HG03159 (cell line): Measurements from ENCODE around the gene LRRC31.

Experiments used
- ATAC-seq: cut with Tn5 transposase; IDR thresholded peaks from one replicate; pipeline ENCODE4 v1.9.1; 2021; ENCODE audit warnings: mild to moderate bottlenecking, moderate library complexity; ENCODE audit not compliant: unreplicated experiment

LRRC31 gene

GRCh38 chr3:169864270-169864669, 5.5 kb downstream of the LRRC31 start:
- ATAC-seq: no peak

DNA sequence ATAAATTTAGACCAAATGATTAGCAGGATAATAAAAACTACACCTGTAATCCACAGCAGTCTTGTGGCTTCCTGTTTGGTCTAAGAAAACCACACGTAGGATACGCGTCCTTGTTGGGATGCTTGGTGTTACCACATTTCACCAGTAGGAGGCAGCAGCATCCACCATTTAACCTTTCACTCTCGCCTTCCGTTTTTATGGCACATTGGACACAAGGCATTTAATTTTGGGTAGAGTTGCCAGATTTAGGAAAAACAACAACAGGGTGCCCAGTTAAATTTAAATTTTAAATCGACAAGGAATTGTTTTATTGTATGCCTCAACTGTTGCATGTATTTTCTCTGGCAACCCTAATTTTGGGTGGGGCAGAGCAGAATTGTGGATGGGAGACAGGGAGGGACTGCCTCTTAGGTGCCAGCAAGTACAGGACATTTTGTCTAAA, 6.3 kb downstream of the LRRC31 start:
- ATAC-seq: peak; percentile 48

DNA sequence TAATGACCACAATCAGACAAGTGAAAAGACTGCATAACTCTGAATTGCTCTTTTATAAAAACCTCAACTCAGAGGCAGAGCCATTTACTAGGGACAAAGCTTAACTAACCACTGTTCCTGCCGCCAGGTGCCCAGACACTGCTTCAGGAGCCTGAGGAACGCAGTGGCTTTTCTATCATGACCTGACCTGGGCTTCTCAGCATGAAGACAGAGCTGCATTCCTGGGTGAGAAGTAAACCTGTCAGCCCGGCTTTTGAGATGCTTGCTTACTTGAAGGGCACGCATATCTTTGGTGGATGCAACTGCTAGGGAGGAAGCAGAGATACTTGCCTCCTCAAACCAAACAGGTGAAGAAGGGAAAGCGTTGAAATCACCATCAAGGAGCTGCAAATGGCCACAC, 7.9 kb downstream of the LRRC31 start:
- ATAC-seq: no peak

GRCh38 chr3:169857811-169858210, 11.9 kb downstream of the LRRC31 start:
- ATAC-seq: no peak

- no peak for ATAC-seq
Observed at GRCh38 chr3:169855514-169855913, 14.2 kb downstream of the LRRC31 start.

DNA sequence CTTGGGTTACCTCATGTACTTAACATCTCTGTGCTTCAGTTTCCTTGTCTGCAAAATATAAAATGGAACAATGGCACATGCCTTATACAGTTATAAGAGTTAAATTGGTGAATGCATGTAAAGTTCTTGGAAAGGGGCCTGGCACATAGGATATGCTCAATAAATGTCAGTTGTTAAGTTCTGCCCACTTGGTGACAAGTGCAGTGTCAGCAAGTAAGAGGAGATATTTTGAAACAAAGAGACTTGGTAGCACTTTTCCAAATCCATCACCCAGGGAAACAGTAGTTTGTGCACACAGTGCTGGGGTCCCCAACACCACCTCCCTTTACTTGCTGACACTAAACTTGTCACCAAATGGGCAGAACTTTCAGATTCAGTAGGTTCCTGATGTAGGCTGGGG, 19.1 kb downstream of the LRRC31 start:
- ATAC-seq: no peak

- no peak for ATAC-seq
Observed at GRCh38 chr3:169848741-169849140, 21.0 kb downstream of the LRRC31 start.

GRCh38 chr3:169847896-169848295, 21.8 kb downstream of the LRRC31 start:
- ATAC-seq: no peak

DNA sequence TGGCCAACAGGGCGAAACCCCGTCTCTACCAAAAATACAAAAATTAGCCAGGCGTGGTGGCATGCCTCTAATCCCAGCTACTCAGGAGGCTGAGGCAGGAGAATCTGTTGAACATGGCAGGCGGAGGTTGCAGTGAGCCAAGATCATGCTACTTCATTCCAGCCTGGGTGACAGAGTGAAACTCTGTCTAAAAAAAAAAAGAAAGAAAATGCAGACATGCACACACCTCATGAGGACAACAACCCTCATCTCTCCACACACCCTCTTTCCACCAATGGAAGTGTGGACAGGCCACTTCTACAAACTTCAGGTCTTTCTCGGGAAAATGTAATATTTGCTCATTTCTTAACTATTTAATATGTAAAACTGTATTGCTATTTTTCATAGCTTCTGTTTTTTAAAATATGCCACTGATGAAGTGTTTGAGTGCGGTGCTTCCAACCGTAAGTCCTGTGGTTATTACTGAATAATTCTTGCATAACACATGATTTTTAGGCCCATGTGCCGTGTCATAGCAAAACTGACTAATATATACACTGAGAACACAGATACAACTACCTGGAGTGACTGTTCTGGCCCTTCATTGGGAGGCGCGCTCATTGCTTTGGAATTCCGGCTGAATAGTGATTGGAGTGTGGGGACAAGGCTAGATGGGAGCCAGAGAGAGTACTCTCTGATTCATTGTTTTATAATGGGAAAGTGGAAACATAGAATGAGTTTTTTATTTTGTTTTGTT, 23.1 kb downstream of the LRRC31 start:
- ATAC-seq: peak; percentile 96

DNA sequence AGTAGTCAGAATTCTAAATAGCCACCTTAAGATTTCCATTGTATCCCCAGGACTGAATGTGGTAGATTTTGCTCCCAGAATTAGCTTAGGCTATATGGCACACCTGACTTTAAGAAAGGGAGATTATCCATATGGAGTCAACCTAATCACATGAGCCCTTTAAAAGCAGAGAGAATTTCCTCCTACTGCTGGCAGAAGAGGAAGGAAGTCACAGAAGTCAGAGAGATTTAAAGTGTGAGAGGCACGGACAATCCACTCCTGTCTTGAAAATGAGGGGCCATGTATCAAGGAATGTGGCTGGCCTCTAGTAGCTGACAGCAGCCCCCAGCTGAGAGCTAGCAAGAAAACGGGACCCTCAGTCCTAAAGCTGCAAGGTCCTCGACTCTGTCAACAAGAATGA, 26.8 kb downstream of the LRRC31 start:
- ATAC-seq: no peak

DNA sequence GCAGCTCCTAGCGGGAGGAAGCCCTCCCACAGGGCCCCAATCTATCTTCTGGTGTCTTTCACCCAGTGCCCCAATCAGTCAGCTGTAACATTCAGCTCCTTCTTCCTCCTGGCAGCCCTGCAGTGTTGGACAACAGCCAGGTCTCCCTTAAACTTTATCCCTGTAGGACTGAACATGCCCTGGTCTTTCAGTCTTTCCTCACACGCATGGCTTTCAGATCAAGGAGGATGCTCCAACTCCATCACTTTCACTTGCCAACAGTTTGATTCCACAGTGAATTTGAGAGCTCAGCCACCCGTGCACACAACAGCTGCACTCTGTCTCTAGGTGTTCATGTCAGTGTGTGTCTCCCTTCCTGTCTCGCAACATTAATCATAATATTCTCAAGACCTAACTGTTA, 28.6 kb downstream of the LRRC31 start:
- peak; percentile 76 for ATAC-seq

DNA sequence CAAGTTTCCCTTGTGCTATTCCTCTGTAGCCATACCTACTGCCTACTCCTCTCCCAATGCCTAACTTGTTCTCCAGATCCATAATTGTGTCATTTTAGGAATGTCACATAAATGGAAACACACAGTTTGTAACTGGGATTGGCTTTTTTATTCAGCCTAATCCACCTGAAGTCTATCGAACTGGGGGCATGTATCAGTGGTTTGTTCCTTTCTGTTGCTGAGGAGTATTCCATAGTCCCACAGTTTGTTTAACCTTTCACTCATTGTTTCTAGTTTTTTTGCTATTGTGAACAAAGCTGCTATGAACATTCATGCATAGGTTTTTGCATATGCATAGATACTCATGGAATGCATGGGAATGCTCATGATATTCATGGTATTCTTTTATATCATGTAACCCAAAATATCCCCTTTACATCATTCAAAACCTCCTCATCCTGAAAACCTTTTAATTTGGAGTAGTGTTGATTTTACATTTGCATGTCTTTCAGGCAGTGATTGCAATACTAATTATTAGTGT, 31.2 kb downstream of the LRRC31 start:
- ATAC-seq: no peak

GRCh38 chr3:169836942-169837275, 32.8 kb downstream of the LRRC31 start:
- ATAC-seq: no peak

DNA sequence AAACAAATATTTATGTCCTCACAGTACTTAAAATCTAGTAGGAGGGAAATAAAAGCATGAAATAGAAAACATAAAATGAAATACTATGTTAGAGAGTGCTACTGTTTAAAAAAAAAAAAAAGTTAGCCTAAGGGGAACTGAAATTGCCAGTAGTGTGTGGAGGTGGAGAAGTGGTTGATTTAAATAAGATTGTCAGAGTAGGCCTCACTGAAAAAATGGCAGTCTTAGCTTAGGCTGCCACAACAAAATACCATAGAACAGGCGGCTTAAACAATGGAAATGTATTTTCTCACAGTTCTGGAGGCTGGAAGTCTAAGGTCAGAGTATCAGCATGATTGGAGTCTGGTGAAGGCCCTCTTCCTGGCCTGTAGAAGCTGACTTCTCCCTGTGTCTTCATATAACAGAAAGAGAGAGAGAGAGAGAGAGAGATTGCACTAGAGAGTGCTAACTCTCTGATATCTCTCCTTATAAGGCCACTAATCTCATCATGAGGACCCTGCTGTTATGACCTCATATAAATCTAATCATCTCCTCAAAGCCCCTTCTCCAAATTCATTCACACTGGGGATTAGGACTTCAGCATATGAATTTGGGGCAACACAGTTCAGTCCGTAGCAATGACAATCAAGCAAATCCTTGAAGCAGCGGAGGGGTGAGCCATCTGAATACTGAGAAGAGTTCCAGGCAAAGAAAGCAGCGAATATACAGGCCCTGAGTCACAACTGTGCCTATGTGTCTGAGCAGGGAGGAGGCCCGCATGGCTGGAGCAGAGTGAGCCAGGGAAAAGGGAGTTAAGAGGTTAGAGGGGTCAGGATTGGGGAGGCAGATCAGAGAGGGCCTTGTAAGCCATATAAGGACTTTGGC, 33.4 kb downstream of the LRRC31 start:
- peak; percentile 92 for ATAC-seq

DNA sequence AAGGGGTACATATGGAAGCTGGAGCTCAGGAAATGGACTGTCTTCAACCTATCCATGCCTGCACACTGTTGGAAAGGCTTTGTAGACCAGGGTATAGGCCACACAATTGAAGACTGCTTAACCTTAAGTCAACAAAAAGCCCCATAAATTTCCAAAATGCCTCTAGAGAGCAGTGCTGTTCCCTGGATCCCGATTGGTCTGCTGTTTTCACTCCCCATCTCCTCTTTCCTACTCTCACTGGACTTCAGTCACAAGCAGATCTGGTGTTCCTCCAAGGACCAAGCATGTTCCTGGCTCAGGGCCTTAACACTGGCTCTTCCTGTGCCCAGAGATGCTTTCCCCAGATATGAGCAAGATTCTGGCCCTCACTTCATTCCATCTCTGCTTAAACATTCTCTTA, 34.2 kb downstream of the LRRC31 start:
- no peak for ATAC-seq

DNA sequence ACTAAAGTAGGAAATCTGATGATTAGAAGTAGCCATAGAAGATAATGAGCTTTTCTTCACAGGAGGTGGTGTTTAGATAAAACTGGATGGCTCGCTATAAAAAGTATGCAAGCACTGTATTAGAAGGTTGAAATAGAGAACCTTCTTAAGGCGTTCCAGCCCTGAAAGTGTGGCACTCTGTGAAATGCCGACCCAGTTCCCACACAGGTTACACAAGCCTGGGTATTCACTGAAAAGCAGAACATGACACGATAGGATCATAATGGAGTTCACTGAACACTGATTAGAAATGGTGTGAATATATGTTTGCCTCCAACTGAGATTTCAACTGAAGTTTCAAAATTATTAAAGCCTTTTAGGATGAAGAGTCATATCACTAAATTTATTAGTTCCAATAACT, 42.0 kb downstream of the LRRC31 start:
- no peak for ATAC-seq

GRCh38 chr3:169825316-169825715, 44.4 kb downstream of the LRRC31 start:
- no peak for ATAC-seq

DNA sequence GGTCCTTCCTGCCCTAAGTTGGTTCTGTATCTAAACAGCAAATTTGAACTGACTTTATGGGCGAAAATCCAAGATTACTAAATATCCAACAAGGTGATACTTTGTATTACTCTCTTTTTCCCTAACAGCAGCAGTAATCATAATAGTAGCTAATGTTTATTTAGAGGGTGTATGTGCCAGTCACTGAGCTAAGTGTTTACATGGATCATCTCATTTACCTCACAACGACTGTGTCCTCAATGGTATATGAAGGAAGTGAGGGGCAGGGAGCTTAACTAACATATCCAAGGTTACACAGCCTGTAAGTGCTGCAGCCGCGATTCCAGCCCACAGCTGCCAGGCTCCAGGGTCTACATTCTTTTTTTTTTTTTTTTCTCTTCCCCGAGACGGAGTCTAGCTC, 46.8 kb downstream of the LRRC31 start:
- no peak for ATAC-seq

DNA sequence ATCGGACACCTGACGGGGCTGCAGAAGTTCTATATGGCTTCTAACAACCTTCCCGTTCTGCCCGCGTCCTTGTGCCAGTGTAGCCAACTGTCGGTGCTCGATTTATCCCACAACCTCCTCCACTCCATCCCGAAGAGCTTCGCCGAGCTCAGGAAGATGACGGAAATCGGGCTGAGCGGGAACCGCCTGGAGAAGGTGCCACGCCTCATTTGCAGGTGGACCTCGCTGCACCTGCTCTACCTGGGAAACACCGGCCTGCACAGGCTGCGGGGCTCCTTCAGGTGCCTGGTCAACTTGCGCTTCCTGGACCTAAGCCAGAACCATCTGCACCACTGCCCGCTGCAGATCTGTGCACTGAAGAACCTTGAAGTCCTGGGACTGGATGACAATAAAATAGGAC, 47.2 kb downstream of the LRRC31 start:
- no peak for ATAC-seq

DNA sequence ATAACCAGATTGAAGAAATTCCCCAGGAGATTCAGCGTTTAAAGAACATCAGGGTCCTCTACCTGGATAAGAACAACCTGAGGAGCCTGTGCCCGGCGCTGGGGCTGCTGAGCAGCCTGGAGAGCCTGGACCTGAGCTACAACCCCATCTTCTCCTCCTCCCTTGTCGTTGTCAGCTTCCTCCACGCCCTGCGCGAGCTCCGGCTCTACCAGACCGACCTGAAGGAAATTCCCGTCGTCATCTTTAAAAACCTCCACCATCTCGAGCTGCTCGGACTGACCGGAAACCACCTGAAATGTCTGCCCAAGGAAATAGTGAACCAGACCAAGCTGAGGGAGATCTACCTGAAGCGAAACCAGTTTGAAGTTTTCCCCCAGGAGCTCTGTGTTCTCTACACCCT, 47.6 kb downstream of the LRRC31 start:
- no peak for ATAC-seq

- ATAC-seq: no peak
Observed at GRCh38 chr3:169818316-169818715, 51.4 kb downstream of the LRRC31 start.

DNA sequence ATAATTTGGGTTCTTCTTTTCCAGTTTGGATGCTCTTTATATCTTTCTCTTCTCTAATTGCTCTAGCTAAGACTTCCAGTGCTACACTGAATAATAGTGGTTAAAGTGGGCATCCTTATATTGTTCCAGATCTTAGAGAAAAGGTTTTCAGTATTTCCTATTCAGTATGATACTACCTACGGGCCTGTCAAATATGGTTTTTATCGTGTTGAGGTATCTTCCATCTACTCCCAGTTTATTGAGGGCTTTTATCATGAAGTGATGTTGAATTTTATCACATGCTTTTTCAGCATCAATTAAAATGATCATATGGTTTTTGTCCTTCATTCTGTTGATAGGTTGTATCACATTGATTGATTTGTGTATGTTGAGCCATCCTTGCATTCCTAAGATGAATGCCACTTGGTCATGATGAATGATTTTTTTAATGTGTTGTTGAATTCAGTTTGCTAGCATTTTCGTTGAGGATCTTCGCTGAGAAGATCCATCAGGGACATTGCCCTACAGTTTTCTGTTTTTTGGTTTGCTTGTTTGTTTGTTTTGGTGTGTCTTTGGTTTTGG, 54.1 kb downstream of the LRRC31 start:
- no peak for ATAC-seq
